SH-SY5Y (cell line): ENCODE results near the gene MTHFD1L.

Source experiments
- GATA2 ChIP-seq: IDR thresholded peaks from 2 replicates; pipeline ENCODE4 v1.6.1; 2011; ENCODE audit warnings: mild to moderate bottlenecking, low read depth, low read length
- GATA3 ChIP-seq: IDR thresholded peaks from 2 replicates; pipeline ENCODE4 v1.6.1; 2011; ENCODE audit warnings: low read depth, mild to moderate bottlenecking, low read length, moderate library complexity

DNA sequence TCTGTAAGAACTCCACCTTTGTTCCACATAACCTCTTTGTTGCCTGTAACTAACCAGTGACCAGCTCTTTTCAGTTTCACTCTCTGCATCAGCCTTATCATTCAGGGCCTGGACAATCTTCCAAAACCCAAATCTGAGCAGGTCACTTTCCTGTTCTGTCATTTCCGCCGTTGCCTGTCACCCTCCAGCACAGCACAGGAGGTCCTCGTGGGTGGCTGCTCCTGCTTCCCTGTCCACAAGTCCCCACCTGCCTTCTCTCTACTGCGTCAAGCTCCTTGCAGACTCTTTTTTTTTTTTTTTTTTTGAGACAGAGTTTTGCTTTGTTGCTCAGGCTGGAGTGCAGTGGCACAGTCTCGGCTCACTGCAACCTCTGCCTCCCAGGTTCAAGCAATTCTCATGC, 73.9 kb downstream of the MTHFD1L start:
- TF ChIP-seq GATA3 (no peak), GATA2 (no peak)
